ENCODE measurements around the gene ABCC5. TPM values are rescaled to one million over a fixed set of nuclear protein-coding genes. Genes with fewer than 3 reads are reported as not detected.

ABCC5 gene
- total RNA-seq, 1 experiment from 2014 or later, result 35.1 TPM

DNA sequence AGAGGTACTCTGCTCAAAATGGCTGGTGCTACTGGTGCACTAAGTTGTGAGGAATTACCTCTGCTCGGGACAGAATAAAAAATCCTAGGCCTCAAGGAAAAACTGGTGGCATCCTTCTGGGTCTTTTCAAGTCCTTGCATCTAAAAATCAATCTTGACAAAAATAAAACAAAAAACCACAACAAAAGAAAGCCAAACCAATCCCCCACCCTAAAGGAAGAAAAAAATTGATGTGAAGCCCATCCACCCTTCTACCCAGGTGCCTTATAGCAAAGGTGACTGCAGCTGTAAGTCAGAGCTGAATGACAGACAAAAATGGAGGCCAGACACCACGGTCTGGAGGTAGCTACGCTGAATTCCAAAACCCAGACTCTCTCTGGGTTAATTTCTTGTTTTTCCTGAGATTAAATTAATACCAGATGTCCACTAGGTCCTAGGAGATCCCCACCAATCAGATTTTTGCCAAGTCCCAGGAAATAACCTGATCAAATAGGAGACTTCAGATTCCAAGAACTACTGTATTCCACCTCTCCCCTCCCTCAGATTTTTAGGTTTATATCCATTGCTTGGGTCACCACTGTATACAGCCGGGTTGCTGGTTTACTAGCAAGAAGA lies 33.5 kb downstream of the ABCC5 start:
- DNase-seq (ENCODE audit: low read depth, low spot score) (no peak), ATAC-seq (no peak)
- in situ Hi-C loops (cut with HindIII; ENCODE audit: low pct_unique_long_range_greater_than_20kb, low sequenced_read_pairs) (no loop called here), intact Hi-C loops (cut with micrococcal nuclease; ENCODE audit: unreplicated experiment) (no loop called here)
- no peaks in the 10 kb centered on the region for H3K4me1 ChIP-seq (ENCODE audit: control insufficient read depth, insufficient read depth, low read length)
- ChIA-PET CTCF (no interaction called here), POLR2A (no interaction called here)
- H3K36me3 ChIP-seq (ENCODE audit: control insufficient read depth, insufficient read depth, low read length), result 0 out of 2 replicates have a peak, but pooled peaks cover 7% of the 10 kb centered on the region
- no peak for TF ChIP-seq TCF7L2 (IDR thresholded peaks at IDR 0.05; ENCODE audit: low read depth, low read length)
- TF ChIP-seq, protein P1, sequence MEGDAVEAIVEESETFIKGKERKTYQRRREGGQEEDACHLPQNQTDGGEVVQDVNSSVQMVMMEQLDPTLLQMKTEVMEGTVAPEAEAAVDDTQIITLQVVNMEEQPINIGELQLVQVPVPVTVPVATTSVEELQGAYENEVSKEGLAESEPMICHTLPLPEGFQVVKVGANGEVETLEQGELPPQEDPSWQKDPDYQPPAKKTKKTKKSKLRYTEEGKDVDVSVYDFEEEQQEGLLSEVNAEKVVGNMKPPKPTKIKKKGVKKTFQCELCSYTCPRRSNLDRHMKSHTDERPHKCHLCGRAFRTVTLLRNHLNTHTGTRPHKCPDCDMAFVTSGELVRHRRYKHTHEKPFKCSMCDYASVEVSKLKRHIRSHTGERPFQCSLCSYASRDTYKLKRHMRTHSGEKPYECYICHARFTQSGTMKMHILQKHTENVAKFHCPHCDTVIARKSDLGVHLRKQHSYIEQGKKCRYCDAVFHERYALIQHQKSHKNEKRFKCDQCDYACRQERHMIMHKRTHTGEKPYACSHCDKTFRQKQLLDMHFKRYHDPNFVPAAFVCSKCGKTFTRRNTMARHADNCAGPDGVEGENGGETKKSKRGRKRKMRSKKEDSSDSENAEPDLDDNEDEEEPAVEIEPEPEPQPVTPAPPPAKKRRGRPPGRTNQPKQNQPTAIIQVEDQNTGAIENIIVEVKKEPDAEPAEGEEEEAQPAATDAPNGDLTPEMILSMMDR (IDR thresholded peaks at IDR 0.05), result no peak
- TF ChIP-seq, protein P2, sequence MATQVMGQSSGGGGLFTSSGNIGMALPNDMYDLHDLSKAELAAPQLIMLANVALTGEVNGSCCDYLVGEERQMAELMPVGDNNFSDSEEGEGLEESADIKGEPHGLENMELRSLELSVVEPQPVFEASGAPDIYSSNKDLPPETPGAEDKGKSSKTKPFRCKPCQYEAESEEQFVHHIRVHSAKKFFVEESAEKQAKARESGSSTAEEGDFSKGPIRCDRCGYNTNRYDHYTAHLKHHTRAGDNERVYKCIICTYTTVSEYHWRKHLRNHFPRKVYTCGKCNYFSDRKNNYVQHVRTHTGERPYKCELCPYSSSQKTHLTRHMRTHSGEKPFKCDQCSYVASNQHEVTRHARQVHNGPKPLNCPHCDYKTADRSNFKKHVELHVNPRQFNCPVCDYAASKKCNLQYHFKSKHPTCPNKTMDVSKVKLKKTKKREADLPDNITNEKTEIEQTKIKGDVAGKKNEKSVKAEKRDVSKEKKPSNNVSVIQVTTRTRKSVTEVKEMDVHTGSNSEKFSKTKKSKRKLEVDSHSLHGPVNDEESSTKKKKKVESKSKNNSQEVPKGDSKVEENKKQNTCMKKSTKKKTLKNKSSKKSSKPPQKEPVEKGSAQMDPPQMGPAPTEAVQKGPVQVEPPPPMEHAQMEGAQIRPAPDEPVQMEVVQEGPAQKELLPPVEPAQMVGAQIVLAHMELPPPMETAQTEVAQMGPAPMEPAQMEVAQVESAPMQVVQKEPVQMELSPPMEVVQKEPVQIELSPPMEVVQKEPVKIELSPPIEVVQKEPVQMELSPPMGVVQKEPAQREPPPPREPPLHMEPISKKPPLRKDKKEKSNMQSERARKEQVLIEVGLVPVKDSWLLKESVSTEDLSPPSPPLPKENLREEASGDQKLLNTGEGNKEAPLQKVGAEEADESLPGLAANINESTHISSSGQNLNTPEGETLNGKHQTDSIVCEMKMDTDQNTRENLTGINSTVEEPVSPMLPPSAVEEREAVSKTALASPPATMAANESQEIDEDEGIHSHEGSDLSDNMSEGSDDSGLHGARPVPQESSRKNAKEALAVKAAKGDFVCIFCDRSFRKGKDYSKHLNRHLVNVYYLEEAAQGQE (IDR thresholded peaks at IDR 0.05; ENCODE audit: insufficient read depth in 1 of 2, low read depth in 2 of 2, low read length in 1 of 2), result no peak
- no peak for TF ChIP-seq POLR2AphosphoS5 (IDR thresholded peaks at IDR 0.05; ENCODE audit: low read depth, low read length)
- TF ChIP-seq SIN3A (IDR thresholded peaks at IDR 0.05; ENCODE audit: borderline replicate concordance, insufficient read depth, low read depth, low read length), result no peak
- no peaks in the 10 kb centered on the region for H3K9me3 ChIP-seq (ENCODE audit: control insufficient read depth, insufficient read depth, low read depth, low read length)
- H3K27me3 ChIP-seq (ENCODE audit: control insufficient read depth, insufficient read depth, low read length), result no peaks in the 10 kb centered on the region
- no peak overlapping the region for H3K27ac ChIP-seq (ENCODE audit: low read length)
- H3K4me3 ChIP-seq (ENCODE audit: low read depth in 2 of 2, low read length in 2 of 2), result no peak overlapping the region
- TSS peak; percentile 44 for BruUV-seq (replicated peaks)

DNA sequence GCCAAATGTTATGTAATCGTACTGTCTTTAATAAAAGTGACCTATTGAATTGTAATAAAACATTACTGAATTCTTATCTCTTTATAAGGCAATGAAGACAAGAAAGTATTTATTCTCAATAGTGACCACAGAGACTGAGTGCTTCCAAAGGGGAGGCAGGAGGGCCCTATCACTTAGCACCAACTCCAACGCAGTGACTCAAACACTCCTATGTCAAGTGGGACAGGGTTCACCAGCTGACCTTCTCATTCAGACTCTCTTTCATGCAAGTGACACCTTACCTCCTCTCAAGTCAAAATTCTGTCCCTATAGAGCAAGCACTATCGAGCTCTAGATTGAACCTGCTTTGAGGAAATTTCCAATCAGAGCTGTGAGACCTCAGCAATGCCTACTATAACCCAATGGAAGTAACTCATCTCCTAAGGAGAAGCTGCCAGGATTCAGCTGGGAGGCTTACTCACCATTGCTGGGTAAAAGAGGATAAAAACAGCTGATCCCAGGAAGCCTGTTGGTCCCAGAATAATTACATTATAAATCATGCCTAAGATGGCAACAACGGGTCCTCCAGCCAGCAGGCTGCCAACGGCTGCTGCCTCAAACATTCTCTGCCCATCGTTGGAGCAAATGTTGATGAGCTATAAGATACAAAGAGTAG lies 35.6 kb downstream of the ABCC5 start:
- no peak overlapping the region for H3K27ac ChIP-seq (ENCODE audit: low read length)
- no peak for ATAC-seq
- H3K9me3 ChIP-seq (ENCODE audit: control insufficient read depth, insufficient read depth, low read depth, low read length), result no peaks in the 10 kb centered on the region
- TF ChIP-seq, protein P2 (IDR thresholded peaks at IDR 0.05; ENCODE audit: insufficient read depth in 1 of 2, low read depth in 2 of 2, low read length in 1 of 2), result no peak
- TF ChIP-seq TCF7L2 (IDR thresholded peaks at IDR 0.05; ENCODE audit: low read depth, low read length), result no peak
- no peak for TF ChIP-seq POLR2AphosphoS5 (IDR thresholded peaks at IDR 0.05; ENCODE audit: low read depth, low read length)
- no peak for TF ChIP-seq SIN3A (IDR thresholded peaks at IDR 0.05; ENCODE audit: borderline replicate concordance, insufficient read depth, low read depth, low read length)
- TF ChIP-seq, protein P1 (IDR thresholded peaks at IDR 0.05), result no peak
- intact Hi-C loops (cut with micrococcal nuclease; ENCODE audit: unreplicated experiment), result no loop called here
- no peak overlapping the region for H3K4me3 ChIP-seq (ENCODE audit: low read depth in 2 of 2, low read length in 2 of 2)
- in situ Hi-C loops (cut with HindIII; ENCODE audit: low pct_unique_long_range_greater_than_20kb, low sequenced_read_pairs), result no loop called here
- H3K36me3 ChIP-seq (ENCODE audit: control insufficient read depth, insufficient read depth, low read length), result 0 out of 2 replicates have a peak, but pooled peaks cover 7% of the 10 kb centered on the region
- no peaks in the 10 kb centered on the region for H3K4me1 ChIP-seq (ENCODE audit: control insufficient read depth, insufficient read depth, low read length)
- DNase-seq (ENCODE audit: low read depth, low spot score), result no peak
- H3K27me3 ChIP-seq (ENCODE audit: control insufficient read depth, insufficient read depth, low read length), result no peaks in the 10 kb centered on the region
- POLR2A ChIA-PET, result interaction anchor here (0.6 kb wide), 1 partner anchor 231 kb away, joined by 4 read pairs; no protein-coding TSS in a partner anchor
- BruUV-seq (replicated peaks), result no TSS peak
- CTCF ChIA-PET, result no interaction called here
